Suppressor macrophage treated with lipopolysaccharide for 4 hours (primary cell): ENCODE data around the gene ASF1A.
A peak's percentile ranks its signal among the peaks of the same experiment; 100 is the strongest.
"Not testable (repeated sequence)": the region's sequence is repeated elsewhere in the genome, so short reads cannot be mapped to it uniquely, and the experiment has no call there.

Source experiments
- DNase-seq: peaks from one replicate; pipeline ENCODE4 v3.0.0-alpha.2; 2020

The ASF1A gene

DNA sequence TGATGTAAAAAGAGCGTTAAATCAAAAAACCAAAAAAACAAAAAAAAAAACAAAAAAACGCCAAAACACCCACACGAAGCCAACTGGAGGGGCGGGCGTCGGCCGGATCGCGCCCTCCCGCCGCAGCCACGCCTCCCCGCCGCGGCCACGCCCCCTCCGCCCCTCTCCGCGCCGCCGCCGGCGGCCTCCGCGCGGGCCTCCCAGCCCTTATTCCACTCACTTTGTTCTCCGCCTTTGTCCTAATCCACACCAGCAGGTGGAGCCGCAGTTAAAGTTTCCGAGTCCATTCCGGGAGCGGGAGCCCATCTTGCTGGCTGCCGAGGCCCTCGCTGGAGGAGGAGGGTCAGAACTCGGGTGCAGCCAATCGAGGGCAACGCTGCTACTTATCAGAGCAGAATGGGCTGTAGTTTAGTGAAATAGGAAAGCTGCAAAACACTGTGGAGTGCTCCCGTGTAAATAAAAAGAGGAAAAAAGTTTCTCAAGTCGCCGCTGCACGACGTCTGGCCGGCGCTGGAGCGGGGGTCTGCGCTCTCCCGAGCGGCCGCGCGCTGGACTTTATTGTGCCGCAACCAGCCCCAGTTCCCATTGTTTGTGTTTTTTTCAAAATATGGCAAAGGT lies at the start of gene ASF1A:
ASF1A (plus strand) TSS at position 346 of the 618 bp plus-strand sequence; CDS start at position 608, 262 bp downstream.
- DNase-seq = peak; percentile 97

DNA sequence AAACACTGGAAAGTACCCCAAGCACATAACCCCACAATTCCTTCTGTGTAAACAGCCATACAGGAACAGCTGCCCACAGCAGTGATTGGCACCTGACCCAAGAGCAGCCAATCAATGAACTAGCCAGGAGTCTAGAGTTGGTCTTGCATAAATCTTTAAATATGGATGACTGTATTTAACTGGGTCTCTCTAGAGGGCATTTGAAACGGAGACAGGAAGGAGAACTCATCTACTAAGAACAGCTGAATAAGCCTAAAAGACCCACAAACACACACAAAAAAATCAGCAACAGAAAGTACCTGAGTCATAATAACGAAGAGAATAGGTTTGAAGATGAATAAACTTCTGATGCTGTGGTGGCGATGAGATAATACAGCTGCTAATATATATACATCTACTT lies 49.0 kb upstream of the ASF1A start:
- no peak for DNase-seq

DNA sequence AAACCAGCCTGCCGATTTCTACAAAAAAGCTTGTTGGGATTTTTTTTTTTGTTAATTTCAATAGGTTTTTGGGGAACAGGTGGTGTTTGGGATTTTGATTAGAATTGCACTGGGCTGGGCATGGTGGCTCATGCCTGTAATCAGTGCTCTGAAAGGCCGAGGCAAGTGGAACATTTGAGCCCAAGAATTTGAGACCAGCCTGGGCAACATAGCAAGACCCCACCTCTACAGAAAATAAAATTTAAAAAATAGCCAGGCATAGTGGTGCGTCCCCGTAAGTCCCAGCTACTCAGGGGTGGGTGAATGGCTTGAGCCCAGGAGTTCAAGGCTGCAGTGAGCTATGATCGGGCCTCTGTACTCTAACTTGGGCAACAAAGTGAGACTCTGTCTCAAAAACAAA lies 40.5 kb upstream of the ASF1A start:
- DNase-seq = no peak

DNA sequence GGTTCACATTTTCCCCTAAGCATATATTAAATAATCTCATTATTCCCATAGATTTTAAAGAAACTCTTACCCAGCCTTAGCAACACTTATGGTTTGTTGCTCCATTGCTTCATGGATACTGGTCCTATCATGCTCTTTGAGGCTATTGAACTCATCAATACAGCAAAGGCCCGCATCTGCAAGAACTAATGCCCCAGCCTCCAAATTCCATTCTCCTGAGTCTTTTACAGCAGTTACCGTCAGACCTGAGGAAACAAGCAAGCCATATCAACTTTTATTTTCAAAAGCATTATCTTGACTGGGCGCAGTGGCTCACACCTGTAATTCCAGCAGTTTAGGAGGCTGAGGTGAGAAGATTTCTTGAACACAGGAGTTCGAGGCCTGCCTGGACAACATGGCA lies 37.7 kb upstream of the ASF1A start:
- no peak for DNase-seq

- DNase-seq = no peak
Measured at GRCh38 chr6:118859517-118860064, 34.4 kb upstream of the ASF1A start.

DNA sequence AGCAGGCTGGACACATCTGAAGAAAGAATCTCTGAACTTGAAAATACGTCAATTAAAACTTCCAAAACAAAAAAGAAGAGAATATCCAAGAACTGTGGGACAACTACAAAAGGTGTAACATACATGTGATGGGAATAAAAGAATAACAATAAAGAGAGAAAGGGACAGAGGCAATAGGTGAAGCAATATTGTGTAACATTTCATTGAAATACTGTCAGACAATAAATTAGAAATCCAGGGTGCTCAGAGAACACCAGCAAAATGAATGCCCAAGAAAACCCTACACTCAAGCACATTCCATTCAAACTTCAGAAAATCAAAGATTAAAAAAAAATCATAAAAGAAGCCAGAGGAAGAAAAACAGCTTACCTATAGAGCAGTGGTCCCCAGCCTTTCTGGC lies 33.6 kb upstream of the ASF1A start:
- no peak for DNase-seq

DNA sequence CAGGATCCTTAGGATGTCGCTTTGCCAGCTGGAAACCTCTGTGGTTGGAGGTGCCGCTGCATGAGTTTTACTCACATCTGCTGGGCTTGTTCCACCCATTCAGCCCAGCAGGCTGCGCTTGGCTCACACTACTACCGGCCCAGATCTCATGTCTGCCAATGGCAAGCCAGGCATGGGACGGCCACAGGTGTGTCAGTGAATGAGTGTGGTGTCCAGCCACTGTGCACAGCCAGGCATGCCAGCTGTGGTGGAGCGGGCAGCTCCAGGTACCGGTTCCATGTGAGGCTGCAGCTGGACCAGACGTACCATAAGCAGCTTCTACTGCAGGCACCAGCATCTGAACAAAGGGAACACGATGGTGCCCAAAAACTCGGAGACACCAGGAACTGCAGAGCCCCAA lies 33.1 kb upstream of the ASF1A start:
- DNase-seq = no peak

GRCh38 chr6:118862443-118862842 lies 31.5 kb upstream of the ASF1A start:
- DNase-seq = no peak

- DNase-seq = peak; percentile 35
Measured at GRCh38 chr6:118864341-118865099, 29.4 kb upstream of the ASF1A start.

DNA sequence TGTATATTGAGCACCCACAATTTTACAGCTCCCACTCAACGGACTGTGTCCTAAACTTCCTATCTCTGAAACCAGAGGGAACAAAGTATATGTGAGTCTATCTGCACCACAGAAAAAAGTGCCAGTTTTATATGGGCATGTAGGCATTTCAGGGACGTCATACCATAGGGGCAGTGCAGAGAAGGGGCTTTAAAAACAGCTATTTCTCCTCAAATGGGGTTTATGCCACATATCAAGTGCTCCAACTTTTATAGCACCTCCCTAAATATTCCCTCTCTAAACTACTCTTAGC lies 28.9 kb upstream of the ASF1A start:
- DNase-seq = no peak

DNA sequence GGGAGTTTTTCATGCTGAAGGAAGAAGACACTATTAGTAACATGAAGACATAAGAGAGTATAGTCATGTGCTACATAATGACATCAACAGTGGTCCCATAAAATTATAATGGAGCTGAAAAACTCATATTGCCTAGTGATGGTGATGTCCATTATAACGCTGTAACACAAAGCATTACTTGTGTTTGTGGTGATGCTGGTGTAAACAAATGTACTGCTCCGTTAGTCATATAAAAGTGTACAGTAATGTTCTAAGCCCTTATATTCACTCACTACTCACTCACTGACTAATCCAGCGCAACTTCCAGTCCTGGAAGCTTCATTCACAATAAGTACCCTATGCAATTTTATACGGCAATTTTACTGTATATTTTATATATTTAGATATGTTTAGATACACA lies 26.8 kb upstream of the ASF1A start:
- DNase-seq = no peak

GRCh38 chr6:118868901-118869300 lies 25.1 kb upstream of the ASF1A start:
- not testable (repeated sequence) for DNase-seq

GRCh38 chr6:118869350-118869749 lies 24.6 kb upstream of the ASF1A start:
- DNase-seq = no peak

DNA sequence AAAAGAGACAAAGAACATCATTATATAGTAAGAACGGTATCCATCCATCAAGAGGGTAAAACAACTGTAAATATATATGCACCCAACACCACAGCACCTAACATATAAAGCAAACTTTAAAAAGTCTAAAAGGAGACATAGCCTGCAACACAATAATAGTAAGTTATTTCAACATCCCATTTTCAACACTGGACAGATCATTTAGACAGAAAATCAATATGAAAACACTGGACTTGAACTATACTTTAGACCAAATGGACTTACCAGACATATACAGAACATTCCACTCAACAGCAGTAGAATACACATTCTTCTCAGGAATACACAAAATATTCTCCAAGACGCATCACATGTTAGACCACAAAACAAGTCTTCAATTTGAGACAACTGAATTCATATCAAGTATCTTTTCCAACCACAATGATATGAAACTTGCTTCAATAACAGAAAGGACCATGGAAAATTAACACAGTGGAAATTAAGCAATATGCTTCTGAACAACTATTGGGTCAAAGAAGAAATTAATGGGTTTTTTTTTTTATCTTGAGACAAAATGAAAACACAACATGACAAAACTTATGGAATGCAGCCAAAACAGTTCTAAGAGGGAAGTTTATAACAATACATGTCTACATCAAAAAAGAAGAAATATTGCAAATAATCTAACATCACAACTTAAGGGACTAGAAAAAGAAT lies 23.9 kb upstream of the ASF1A start:
- peak; percentile 41 for DNase-seq

DNA sequence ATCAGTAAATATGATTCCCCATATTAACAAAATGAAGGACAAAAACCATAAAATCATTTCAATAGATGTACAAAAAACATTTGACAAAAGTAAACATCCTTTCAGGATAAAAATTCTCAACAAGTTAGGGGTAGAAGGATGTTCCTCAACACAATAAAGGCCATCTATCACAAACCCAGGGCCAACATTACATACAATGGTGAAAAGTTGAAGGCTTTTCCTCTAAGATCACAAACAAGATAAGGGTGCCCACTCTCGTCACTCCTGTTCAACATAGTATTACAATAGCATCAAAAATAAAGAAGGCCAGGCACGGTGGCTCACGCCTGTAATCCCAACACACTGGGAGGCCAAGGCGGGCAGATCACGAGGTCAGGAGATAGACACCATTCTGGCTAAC lies 22.6 kb upstream of the ASF1A start:
- no peak for DNase-seq

DNA sequence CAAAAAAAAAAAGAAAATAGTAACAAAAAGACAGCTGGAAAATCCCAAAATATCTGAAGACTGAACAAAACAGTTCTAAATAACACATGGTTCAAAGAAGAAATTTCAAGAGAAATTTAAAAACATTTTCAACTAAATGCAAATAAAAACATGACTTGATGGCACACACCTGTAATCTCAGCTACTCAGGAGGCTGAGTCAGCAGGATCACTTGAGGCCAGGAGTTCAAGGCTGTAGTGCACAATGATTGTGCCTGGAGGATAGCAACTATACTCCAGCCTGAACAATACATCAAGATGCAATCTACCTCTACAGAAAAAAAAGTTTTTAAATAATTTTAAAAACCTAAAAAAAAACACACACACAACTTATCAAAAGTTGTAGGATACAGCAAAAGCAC lies 21.6 kb upstream of the ASF1A start:
- DNase-seq = no peak

GRCh38 chr6:118872726-118873125 lies 21.2 kb upstream of the ASF1A start:
- DNase-seq = no peak

GRCh38 chr6:118873239-118873638 lies 20.7 kb upstream of the ASF1A start:
- no peak for DNase-seq

- DNase-seq = no peak
Measured at GRCh38 chr6:118875672-118876071, 18.3 kb upstream of the ASF1A start.

DNA sequence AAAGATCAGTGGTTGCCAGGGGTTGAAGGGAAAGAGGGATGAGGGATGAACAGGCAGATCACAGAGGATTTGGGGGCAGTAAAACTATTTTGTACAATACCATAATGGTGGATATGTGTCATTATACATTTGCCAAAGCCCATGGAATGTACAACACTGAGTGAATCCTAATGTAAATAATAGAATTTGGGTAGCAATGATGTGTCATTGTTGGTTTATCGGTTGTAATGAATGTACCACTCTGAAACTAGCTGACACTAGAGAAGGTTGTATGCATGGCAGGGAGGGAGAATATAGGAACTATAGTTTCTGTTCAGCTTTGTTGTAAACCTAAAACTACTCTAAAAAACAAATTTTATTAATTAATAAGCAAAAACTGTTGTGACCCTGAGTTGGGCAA lies 17.8 kb upstream of the ASF1A start:
- DNase-seq = no peak

DNA sequence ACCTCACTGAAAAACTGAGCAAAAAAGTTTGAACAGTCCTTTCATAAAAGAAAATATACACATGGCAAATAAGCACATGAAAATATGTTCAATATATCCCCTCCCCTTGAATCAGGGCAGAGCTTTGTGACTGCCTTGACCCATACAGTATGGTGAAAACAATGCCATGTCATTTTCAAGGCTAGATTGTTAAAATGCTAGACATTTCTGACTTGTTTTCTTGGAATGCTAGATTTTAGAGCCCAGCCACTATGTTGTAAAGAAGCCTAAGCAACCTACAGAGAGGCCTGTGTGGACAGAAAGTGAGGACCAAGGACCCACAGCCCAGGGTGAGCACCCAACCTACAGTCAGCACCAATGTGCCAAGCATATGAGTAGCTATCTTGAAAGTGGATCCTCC lies 17.1 kb upstream of the ASF1A start:
- DNase-seq = no peak

DNA sequence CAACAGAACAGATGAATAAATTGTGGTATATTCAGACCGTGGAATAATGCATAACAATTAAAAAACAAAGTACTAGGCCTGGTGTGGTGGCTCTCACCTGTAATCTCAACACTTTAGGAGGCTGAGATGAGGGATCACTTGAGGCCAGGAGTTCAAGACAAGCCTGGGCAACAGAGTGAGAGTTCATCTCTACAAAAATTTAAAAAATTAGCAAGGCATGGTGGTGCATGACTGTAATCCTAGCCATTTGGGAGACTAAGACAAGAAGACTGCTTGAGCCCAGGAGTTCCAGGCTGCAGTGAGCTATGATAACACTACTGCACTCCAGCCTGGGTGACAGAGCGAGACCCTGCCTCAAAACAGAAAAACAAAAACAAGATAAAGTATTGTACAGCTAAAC lies 16.1 kb upstream of the ASF1A start:
- no peak for DNase-seq

- peak; percentile 23 for DNase-seq
Measured at GRCh38 chr6:118881440-118882313, 12.3 kb upstream of the ASF1A start.
